K562 (cell line): ENCODE results near the gene NUCKS1. TPM values are rescaled to one million over a fixed set of nuclear protein-coding genes. Genes with fewer than 3 reads are reported as not detected.

ENCODE experiments used
- ARNT ChIP-seq, 2 experiments: fragments of 450-650 bp; IDR thresholded peaks; 2 replicates each; pipeline ENCODE4 v1.6.1; 2016; ENCODE audit warnings: mild to moderate bottlenecking in 1 of 2
- BRCA1 ChIP-seq, 2 experiments: fragments of 450-650 bp in 1 of 2; sonication (generic) in 1 of 2; formaldehyde crosslinking in 1 of 2; IDR thresholded peaks; 2 replicates each; pipeline versions ENCODE4 v1.5.0 to v1.6.1; 2017 to 2020; ENCODE audit warnings: mild to moderate bottlenecking in 1 of 2, missing genetic modification reagents in 1 of 2
- CBX1 ChIP-seq: sonication (generic); IDR thresholded peaks from 2 replicates; pipeline ENCODE4 v1.6.1; 2016; ENCODE audit warnings: antibody characterized with exemption, low read depth, mild to moderate bottlenecking
- EP400 ChIP-seq: fragments of 450-650 bp; IDR thresholded peaks from 2 replicates; pipeline ENCODE4 v1.6.1; 2017; ENCODE audit warnings: antibody characterized with exemption, mild to moderate bottlenecking, moderate library complexity
- MLX ChIP-seq, 2 experiments: fragments of 450-650 bp in 1 of 2; sonication (generic) in 1 of 2; formaldehyde crosslinking; conservative IDR thresholded peaks; 2 replicates each; pipeline versions ENCODE4 v1.4.0 to v1.8.1; 2020 to 2022; ENCODE audit warnings: mild to moderate bottlenecking in 1 of 2, missing genetic modification reagents in 1 of 2
- ZNF507 ChIP-seq: conservative IDR thresholded peaks from 2 replicates; pipeline ENCODE4 v1.6.1; 2017; ENCODE audit warnings: missing genetic modification characterization, missing compliant biosample characterization
- polyA plus RNA-seq, 8 experiments: library from polyadenylated mRNA; depleted of rRNA in 4 of 8; stranded (reverse) in 5 of 8; unstranded in 3 of 8; fragments of >200 nt; fragmentation: Nextera tagmentation in 2 of 8; fragmentation: Illumina TruSeq in 1 of 8; extraction: Ambion mirVana in 2 of 8; extraction: Trizol in 1 of 8; gene quantifications; 2 replicates each; pipeline versions ENCODE4 v1.2.1 to v1.2.3, GENCODE V29; 2011 to 2014; ENCODE audit warnings: inconsistent platforms in 1 of 8, missing spikeins in 1 of 8
- total RNA-seq, 7 experiments: library from RNA; depleted of rRNA in 6 of 7; stranded (reverse); fragments of >200 nt in 6 of 7; fragmentation: Illumina TruSeq in 2 of 7; extraction: Trizol in 2 of 7; gene quantifications; 2 replicates each; pipeline versions ENCODE4 v1.2.1 to v1.2.3, GENCODE V29; 2011 to 2021; ENCODE audit warnings: low replicate concordance in 1 of 7
- TF ChIP-seq, protein P1 (sequence below), 2 experiments: fragments of 450-650 bp in 1 of 2; IDR thresholded peaks; 2 replicates each; pipeline ENCODE4 v1.6.1; 2011 to 2017; ENCODE audit warnings: low read depth in 2 of 2, antibody characterized with exemption in 1 of 2, borderline replicate concordance in 1 of 2, low read length in 1 of 2, mild to moderate bottlenecking in 1 of 2, mixed read lengths in 1 of 2; ENCODE audit not compliant: control insufficient read depth in 1 of 2

NUCKS1 gene
- total and polyA plus RNA-seq, 9 of the 15 experiments (the other 6 are each of a cell fraction or from before 2014, with no cell fraction given), result 66.7 to 244 (median 149) TPM

- TF ChIP-seq MLX (CRISPR knock-in tag; conservative IDR thresholded peaks at IDR 0.05) (0 out of 4 replicates have a peak, but pooled peaks of 1 of the 2 experiments have one; percentile 13), BRCA1 (IDR thresholded peaks at IDR 0.05) (no peak), BRCA1 (CRISPR knock-in tag; IDR thresholded peaks at IDR 0.05) (no peak), EP400 (peak; percentile 99), CBX1 (peak; percentile 99), ARNT (IDR thresholded peaks at IDR 0.05) (peak; percentile 62 to 68; a peak in 2 of 4 replicates), ZNF507 (tag) (no peak)
- TF ChIP-seq, protein P1, sequence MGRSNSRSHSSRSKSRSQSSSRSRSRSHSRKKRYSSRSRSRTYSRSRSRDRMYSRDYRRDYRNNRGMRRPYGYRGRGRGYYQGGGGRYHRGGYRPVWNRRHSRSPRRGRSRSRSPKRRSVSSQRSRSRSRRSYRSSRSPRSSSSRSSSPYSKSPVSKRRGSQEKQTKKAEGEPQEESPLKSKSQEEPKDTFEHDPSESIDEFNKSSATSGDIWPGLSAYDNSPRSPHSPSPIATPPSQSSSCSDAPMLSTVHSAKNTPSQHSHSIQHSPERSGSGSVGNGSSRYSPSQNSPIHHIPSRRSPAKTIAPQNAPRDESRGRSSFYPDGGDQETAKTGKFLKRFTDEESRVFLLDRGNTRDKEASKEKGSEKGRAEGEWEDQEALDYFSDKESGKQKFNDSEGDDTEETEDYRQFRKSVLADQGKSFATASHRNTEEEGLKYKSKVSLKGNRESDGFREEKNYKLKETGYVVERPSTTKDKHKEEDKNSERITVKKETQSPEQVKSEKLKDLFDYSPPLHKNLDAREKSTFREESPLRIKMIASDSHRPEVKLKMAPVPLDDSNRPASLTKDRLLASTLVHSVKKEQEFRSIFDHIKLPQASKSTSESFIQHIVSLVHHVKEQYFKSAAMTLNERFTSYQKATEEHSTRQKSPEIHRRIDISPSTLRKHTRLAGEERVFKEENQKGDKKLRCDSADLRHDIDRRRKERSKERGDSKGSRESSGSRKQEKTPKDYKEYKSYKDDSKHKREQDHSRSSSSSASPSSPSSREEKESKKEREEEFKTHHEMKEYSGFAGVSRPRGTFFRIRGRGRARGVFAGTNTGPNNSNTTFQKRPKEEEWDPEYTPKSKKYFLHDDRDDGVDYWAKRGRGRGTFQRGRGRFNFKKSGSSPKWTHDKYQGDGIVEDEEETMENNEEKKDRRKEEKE (IDR thresholded peaks at IDR 0.05; ENCODE audit: borderline replicate concordance in 1 of 2, control insufficient read depth in 1 of 2, low read depth in 2 of 2, low read length in 1 of 2), result peak in 1 of 2 experiments; percentile 77; a peak in 1 of 4 replicates
Measured at GRCh38 chr1:205750138-205751035, at the start of gene NUCKS1 (continued).
